Body of pancreas (tissue), 4 donors: ENCODE measurements around the gene ADIPOR1. TPM values are rescaled to one million over a fixed set of nuclear protein-coding genes. Genes with fewer than 3 reads are reported as not detected.
"Not testable (repeated sequence)": the region's sequence is repeated elsewhere in the genome, so short reads cannot be mapped to it uniquely, and the experiment has no call there.

Experiments
- ATAC-seq: fragments of 150-250 bp; one replicate; pipeline ENCODE4 v1.9.1; 2016
- DNase-seq, 4 donors: peaks; one replicate each; pipeline ENCODE4 v3.0.0-alpha.2; 2019
- H3K27ac ChIP-seq, 4 donors: fragments of 200-600 bp; sonication (generic); 1 replicate in 3 of 4; 2 replicates in 1 of 4; pipeline versions ENCODE4 v1.5.1 to v1.6.1; 2016 to 2019; ENCODE audit warnings: mild to moderate bottlenecking in 1 of 4, mixed read lengths in 1 of 4, moderate library complexity in 1 of 4
- H3K27me3 ChIP-seq, 2 donors: fragments of 200-600 bp; sonication (generic); one replicate each; pipeline ENCODE4 v1.6.0; 2016; ENCODE audit warnings: mild to moderate bottlenecking in 1 of 2
- H3K36me3 ChIP-seq, 2 donors: fragments of 200-600 bp; sonication (generic); replicated peaks in 1 of 2; 2 replicates each; pipeline ENCODE4 v1.5.1; 2016; ENCODE audit warnings: low read depth in 2 of 2; ENCODE audit not compliant: insufficient read depth in 1 of 2
- H3K4me1 ChIP-seq: fragments of 200-600 bp; sonication (generic); one replicate; pipeline ENCODE4 v1.6.0; 2016
- H3K4me3 ChIP-seq, 2 donors: fragments of 200-600 bp; sonication (generic); 1 replicate in 1 of 2; 2 replicates in 1 of 2; pipeline ENCODE4 v1.5.1; 2016 to 2019
- H3K9me3 ChIP-seq, 3 donors: fragments of 200-600 bp; sonication (generic); 1 replicate in 2 of 3; 2 replicates in 1 of 3; pipeline ENCODE4 v1.5.1; 2016
- CTCF ChIP-seq, 7 experiments: fragments of 450-650 bp in 4 of 7; fragments of 200-600 bp in 3 of 7; sonication (generic) in 3 of 7; IDR thresholded peaks; one replicate each; pipeline ENCODE4 v1.5.1; 2016 to 2019; ENCODE audit warnings: antibody characterized with exemption in 7 of 7
- POLR2A ChIP-seq, 3 donors: fragments of 450-650 bp; IDR thresholded peaks; one replicate each; pipeline ENCODE4 v1.6.1; 2016; ENCODE audit warnings: antibody characterized with exemption in 3 of 3, mild to moderate bottlenecking in 2 of 3
- WGBS, 2 donors: methylation state at CpG; one replicate each; pipeline ENCODE4 v1.1.5; 2017; 5-methylcytosine and 5-hydroxymethylcytosine counted together
- intact Hi-C: fragments of 100-400 bp; cut with DNase I; formaldehyde crosslinking; loops from one replicate; pipeline ENCODE4 v1.15.1; 2023
- total RNA-seq, 2 donors: library from RNA; depleted of rRNA; stranded (reverse); fragments of >200 nt; gene quantifications; one replicate each; pipeline ENCODE4 v1.1.0, GENCODE V29; 2016

Gene ADIPOR1
- total RNA-seq, 2 donors from 2014 or later: 38.6 to 52.4 TPM

GRCh38 chr1:202923533-202923932, 34.6 kb downstream of the ADIPOR1 start:
- Histone ChIP-seq H3K4me3 (no peak overlapping the region), H3K27me3 (no peaks in the 10 kb centered on the region), H3K9me3 (no peaks in the 10 kb centered on the region), H3K36me3 (peaks cover 0 to 5% of the 10 kb centered on the region in 2 donors), H3K4me1 (peaks cover 33% of the 10 kb centered on the region), H3K27ac (no peak overlapping the region)
- DNase-seq: no peak
- ATAC-seq: no peak
- intact Hi-C loops: no loop called here
- TF ChIP-seq CTCF (IDR thresholded peaks at IDR 0.05) (no peak), POLR2A (IDR thresholded peaks at IDR 0.05) (no peak)
- WGBS, 2 donors: 93 to 96% methylated on average over 3 of the region's 3 CpGs

DNA sequence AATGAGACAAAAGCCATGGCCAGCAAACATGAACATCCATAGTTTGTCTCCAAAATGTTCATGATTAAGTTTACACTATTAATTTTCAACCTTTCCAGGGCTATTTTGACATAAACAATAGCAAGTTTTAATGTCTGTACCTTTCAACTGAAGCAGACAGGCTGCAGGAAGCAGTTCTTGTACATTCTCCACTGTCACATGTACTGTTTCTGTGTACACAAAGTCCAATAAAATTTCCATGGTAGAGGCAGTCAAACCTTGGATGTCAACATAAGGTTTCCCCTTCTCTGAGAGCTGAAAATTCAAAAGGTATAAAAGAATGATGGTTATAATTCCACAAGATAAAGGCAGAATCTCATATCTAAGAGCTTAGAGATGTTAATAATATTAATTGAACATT, 38.5 kb downstream of the ADIPOR1 start:
- no peak for ATAC-seq
- peaks cover 9 to 22% of the 10 kb centered on the region in 2 donors for H3K36me3 ChIP-seq
- intact Hi-C loops: no loop called here

DNA sequence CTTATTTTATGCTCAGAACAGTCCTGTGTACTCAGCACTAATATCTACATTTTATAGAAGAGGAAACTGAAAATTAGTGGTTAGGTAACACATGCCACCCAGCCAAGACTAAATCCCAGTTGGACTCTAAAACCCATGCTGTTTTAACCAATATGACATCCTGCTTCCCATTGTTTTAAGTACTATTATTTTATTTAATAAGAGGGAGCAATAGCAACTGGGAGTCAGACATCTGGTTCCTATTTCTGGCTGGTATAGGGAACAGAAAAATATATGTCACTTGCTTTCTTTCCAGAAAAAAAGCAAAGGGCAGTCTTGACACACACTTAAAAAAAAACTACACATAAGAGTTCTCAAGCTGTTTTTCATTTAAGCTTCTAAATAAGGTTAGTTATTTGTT, 43.0 kb downstream of the ADIPOR1 start:
- Histone ChIP-seq H3K27me3 (no peaks in the 10 kb centered on the region), H3K4me1 (no peaks in the 10 kb centered on the region), H3K9me3 (no peaks in the 10 kb centered on the region), H3K4me3 (no peak overlapping the region), H3K27ac (no peak overlapping the region), H3K36me3 (peaks cover 13 to 33% of the 10 kb centered on the region in 2 donors)
- TF ChIP-seq POLR2A (IDR thresholded peaks at IDR 0.05): no peak
- DNase-seq: no peak
- intact Hi-C loops: no loop called here
- ATAC-seq: no peak

More for the DNA sequence above, 38.5 kb downstream of the ADIPOR1 start:
- Histone ChIP-seq H3K4me3 (no peak overlapping the region), H3K9me3 (no peaks in the 10 kb centered on the region), H3K27me3 (no peaks in the 10 kb centered on the region), H3K27ac (no peak overlapping the region), H3K4me1 (peaks cover 16% of the 10 kb centered on the region)
- DNase-seq: no peak
- TF ChIP-seq CTCF (IDR thresholded peaks at IDR 0.05): no peak
- TF ChIP-seq POLR2A (IDR thresholded peaks at IDR 0.05): no peak

DNA sequence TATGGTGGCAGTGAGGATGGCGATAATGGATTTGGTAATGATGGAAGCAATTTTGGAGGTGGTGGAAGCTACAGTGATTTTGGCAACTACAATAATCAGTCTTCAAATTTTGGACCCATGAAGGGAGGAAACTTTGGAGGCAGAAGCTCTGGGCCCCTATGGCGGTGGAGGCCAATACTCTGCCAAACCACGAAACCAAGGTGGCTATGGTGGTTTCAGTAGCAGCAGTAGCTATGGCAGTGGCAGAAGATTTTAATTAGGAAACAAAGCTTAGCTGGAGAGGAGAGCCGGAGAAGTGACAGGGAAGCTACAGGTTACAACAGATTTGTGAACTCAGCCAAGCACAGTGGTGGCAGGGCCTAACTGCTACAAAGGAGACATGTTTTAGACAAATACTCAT, 45.6 kb downstream of the ADIPOR1 start:
- H3K4me1 ChIP-seq, H3K27ac ChIP-seq, ATAC-seq, H3K4me3 ChIP-seq, H3K9me3 ChIP-seq, DNase-seq, intact Hi-C loops, H3K27me3 ChIP-seq: not testable (repeated sequence)
- H3K36me3 ChIP-seq: peaks cover 4 to 34% of the 10 kb centered on the region in 2 donors
- 92 to 93% methylated on average over 4 of the region's 4 CpGs for WGBS, 2 donors

- 64 to 85% methylated on average over 1 of the region's 1 CpG for WGBS, 2 donors
- H3K4me3 ChIP-seq: no peak overlapping the region
- TF ChIP-seq POLR2A (IDR thresholded peaks at IDR 0.05): no peak
- TF ChIP-seq CTCF (IDR thresholded peaks at IDR 0.05): no peak
- ATAC-seq: no peak
- H3K27ac ChIP-seq: no peak overlapping the region
- H3K4me1 ChIP-seq: no peaks in the 10 kb centered on the region
- intact Hi-C loops: no loop called here
- DNase-seq: no peak
- H3K9me3 ChIP-seq: no peaks in the 10 kb centered on the region
- no peaks in the 10 kb centered on the region for H3K27me3 ChIP-seq
- H3K36me3 ChIP-seq: peaks cover 4 to 36% of the 10 kb centered on the region in 2 donors
These were observed 48.6 kb downstream of the ADIPOR1 start for GRCh38 chr1:202909494-202909893.

DNA sequence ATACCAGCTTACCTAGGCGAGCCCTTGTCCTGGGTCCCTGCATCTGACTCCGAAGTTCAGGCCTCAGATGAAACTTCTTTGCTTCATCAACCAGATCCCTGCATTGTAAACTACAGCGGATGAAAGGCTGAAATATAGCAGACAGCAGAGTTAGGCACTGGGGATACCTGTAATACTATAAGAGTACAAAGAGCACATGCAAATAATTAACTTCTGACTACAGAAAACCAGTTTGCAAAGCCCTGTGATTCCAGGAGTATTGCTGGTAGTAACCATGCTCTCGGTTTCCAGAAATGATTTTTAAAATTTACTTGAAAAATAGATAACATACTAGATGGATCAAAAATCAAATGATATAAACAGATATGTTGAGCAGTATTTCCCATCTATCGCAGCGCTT, 49.1 kb downstream of the ADIPOR1 start:
- no peaks in the 10 kb centered on the region for H3K9me3 ChIP-seq
- DNase-seq: no peak
- no peaks in the 10 kb centered on the region for H3K4me1 ChIP-seq
- no peak overlapping the region for H3K27ac ChIP-seq
- H3K27me3 ChIP-seq: no peaks in the 10 kb centered on the region
- WGBS, 2 donors: 92 to 95% methylated on average over 6 of the region's 6 CpGs
- no peak overlapping the region for H3K4me3 ChIP-seq
- intact Hi-C loops: no loop called here
- no peak for ATAC-seq
- TF ChIP-seq POLR2A (IDR thresholded peaks at IDR 0.05) (no peak), CTCF (IDR thresholded peaks at IDR 0.05) (no peak)
- peaks cover 4 to 33% of the 10 kb centered on the region in 2 donors for H3K36me3 ChIP-seq
